GM12878 (cell line): Measurements from ENCODE around the gene GTPBP3. TPM values are rescaled to one million over a fixed set of nuclear protein-coding genes. Genes with fewer than 3 reads are reported as not detected.

Source experiments
- CTCF ChIP-seq, 3 experiments: IDR thresholded peaks in 2 of 3; conservative IDR thresholded peaks in 1 of 3; 2 replicates each; pipeline ENCODE4 v1.5.1; 2011; ENCODE audit warnings: low read depth in 3 of 3, low read length in 3 of 3, mild to moderate bottlenecking in 3 of 3, control low read depth in 2 of 3, moderate library complexity in 2 of 3, inconsistent platforms in 1 of 3, mixed read lengths in 1 of 3; ENCODE audit not compliant: control insufficient read depth in 2 of 3, insufficient read depth in 1 of 3; ENCODE audit errors: extremely low read depth in 1 of 3
- MEF2B ChIP-seq: fragments of 450-650 bp; IDR thresholded peaks from 2 replicates; pipeline ENCODE4 v1.6.1; 2018; ENCODE audit warnings: mild to moderate bottlenecking, moderate library complexity; ENCODE audit not compliant: partially characterized antibody, poor library complexity, severe bottlenecking
- NR2F1 ChIP-seq: fragments of 450-650 bp; conservative IDR thresholded peaks from 2 replicates; pipeline ENCODE4 v1.6.1; 2017; ENCODE audit warnings: mild to moderate bottlenecking
- PRDM15 ChIP-seq: fragments of 450-650 bp; formaldehyde crosslinking; IDR thresholded peaks from 2 replicates; pipeline ENCODE4 v1.4.0; 2020; ENCODE audit warnings: mild to moderate bottlenecking, moderate library complexity
- ZBED1 ChIP-seq: IDR thresholded peaks from 2 replicates; pipeline ENCODE4 v1.6.1; 2016; ENCODE audit warnings: borderline replicate concordance
- polyA plus RNA-seq, 11 experiments: library from polyadenylated mRNA; depleted of rRNA in 4 of 11; unstranded in 6 of 11; stranded (reverse) in 5 of 11; fragments of >200 nt; fragmentation: Nextera tagmentation in 4 of 11; fragmentation: Illumina TruSeq in 1 of 11; extraction: Ambion mirVana in 4 of 11; extraction: Trizol in 1 of 11; gene quantifications; 1 replicate in 1 of 11; 2 replicates in 10 of 11; pipeline versions ENCODE4 v1.2.1 to v1.2.3, GENCODE V29; 2011 to 2016; ENCODE audit warnings: inconsistent platforms in 2 of 11, missing spikeins in 2 of 11, low read depth in 1 of 11
- total RNA-seq, 4 experiments: library from RNA; depleted of rRNA in 3 of 4; stranded (reverse); fragments of >200 nt in 3 of 4; fragmentation: Illumina TruSeq in 1 of 4; extraction: Trizol in 1 of 4; gene quantifications; 2 replicates each; pipeline versions ENCODE4 v1.2.1 to v1.2.3, GENCODE V29; 2013 to 2021

The GTPBP3 gene
- total and polyA plus RNA-seq, 10 of the 15 experiments (the other 5 are each of a cell fraction or from before 2014, with no cell fraction given), result 2.9 to 46.8 (median 15.4) TPM

GRCh38 chr19:17334414-17335409 is 2.6 kb upstream of the GTPBP3 start, which contains the start of gene ANO8 (continued):
- TF ChIP-seq CTCF (IDR thresholded peaks at IDR 0.05 in 2 of 3, conservative IDR thresholded peaks at IDR 0.05 in 1 of 3; ENCODE audit: control insufficient read depth in 2 of 3, extremely low read depth in 1 of 3, insufficient read depth in 1 of 3, low read depth in 3 of 3, low read length in 3 of 3) (no peak), NR2F1 (peak; percentile 80), ZBED1 (no peak), MEF2B (no peak), PRDM15 (no peak)
